Dermis microvascular lymphatic vessel endothelial cell (primary cell): ENCODE data around the gene DUSP16. TPM values are rescaled to one million over a fixed set of nuclear protein-coding genes. Genes with fewer than 3 reads are reported as not detected.
"Not testable (repeated sequence)": the region's sequence is repeated elsewhere in the genome, so short reads cannot be mapped to it uniquely, and the experiment has no call there.

Experiments used
- DNase-seq, 2 donors: peaks; one replicate each; pipeline versions ENCODE4 v3.0.0 to v3.0.0-alpha.2; 2010; ENCODE audit warnings: low read depth in 2 of 2
- total RNA-seq: library from RNA; depleted of rRNA; stranded (reverse); fragments of >200 nt; gene quantifications from 2 replicates; pipeline ENCODE4 v1.2.1, GENCODE V29; 2014

The DUSP16 gene
- total RNA-seq, 1 donor from 2014 or later: 6.2 TPM

- no peak for DNase-seq
Observed at GRCh38 chr12:12583510-12584178, 21.0 kb upstream of the DUSP16 start.

DNA sequence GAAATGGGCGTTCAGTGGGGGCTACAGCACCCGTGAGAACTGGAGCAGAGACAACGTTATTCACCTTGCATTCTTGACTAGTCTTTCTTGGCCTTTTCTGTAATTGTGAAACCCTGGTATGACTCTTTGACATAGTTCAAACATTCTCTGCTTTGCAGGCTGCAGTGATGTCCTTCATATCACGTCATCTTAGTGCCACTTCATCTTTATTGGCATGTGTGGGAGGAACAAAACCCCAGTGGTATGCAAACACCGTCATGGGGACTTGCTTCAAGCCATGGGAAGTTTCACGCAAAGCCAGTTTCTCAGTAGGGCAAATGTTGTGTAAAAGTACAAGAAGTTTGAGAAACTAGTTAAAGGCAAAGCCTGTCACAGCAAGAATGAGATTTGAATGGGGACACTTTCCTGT is 20.2 kb upstream of the DUSP16 start:
- no peak for DNase-seq

DNA sequence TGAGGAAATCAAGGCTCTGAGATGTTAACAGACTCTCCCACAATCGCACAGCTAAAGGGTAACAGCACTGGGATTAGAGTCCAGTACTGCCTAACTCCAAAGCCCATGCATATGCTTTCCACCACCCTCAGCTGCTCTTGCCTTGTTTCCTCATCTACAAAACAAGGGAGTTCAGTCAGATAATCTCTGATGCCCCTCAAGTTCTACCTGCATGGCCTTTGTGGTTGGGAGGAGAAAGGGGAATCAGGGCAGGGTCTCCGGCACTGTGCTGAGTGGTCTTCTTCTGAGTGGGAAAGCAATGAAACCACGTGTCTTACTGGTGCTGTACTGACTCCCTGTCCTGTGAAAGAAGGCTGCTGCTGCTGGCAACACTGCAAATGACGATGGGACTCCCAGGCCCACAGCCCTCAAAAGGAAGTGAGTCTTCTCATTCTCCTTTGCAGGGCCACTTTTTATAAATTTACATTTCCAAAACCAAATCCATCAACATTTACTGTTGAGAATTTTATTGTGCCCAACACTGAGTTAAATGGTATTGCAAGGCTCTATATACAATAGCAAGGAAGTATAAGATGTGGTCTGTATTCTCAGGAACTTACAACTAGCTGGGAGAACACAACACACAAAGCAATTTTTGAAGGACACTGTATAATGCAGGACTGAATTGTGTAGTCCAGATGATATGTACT is 19.7 kb upstream of the DUSP16 start:
- DNase-seq: no peak

DNA sequence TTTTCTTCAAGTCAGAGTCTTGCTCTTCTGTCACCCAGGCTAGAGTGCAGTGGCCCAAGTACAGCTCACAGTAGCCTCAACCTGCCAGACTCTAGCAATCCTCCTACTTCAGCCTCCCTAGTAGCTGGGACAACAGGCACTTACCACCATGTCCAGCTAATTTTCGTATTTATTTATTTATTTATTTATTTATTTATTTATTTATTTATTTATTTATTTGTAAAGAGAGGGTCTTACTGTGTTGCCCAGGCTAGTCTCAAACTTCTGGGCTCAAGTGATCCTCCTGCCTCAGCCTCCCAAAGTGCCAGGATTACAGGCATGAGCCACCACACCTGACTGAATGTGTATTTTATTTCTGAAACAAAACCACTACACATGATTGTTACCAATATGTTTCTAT is 18.1 kb upstream of the DUSP16 start:
- not testable (repeated sequence) for DNase-seq

GRCh38 chr12:12577786-12578185 is 15.1 kb upstream of the DUSP16 start:
- no peak for DNase-seq

DNA sequence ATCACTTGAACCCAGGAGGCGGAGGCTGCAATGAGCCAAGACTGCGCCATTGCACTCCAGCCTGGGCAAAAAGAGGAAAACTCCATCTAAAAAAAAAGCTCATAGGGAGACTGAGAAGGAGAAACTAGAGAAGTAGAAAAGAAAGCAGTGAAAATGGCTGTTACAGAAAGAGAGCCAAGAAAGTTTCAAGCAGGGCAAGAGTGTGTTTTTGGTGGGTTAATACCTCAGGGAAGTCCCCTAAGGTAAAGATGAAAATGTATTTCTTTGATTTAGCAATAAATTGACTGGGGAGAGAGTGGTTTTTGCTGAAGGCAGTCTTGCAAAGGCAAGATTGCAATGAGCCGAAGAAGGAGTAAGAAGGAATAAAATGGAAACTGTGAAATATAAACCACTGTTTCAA is 10.0 kb upstream of the DUSP16 start:
- DNase-seq: no peak

- DNase-seq: not testable (repeated sequence)
Observed at GRCh38 chr12:12565971-12566370, 3.3 kb upstream of the DUSP16 start.

GRCh38 chr12:12564911-12565310 is 2.2 kb upstream of the DUSP16 start:
- no peak for DNase-seq

DNA sequence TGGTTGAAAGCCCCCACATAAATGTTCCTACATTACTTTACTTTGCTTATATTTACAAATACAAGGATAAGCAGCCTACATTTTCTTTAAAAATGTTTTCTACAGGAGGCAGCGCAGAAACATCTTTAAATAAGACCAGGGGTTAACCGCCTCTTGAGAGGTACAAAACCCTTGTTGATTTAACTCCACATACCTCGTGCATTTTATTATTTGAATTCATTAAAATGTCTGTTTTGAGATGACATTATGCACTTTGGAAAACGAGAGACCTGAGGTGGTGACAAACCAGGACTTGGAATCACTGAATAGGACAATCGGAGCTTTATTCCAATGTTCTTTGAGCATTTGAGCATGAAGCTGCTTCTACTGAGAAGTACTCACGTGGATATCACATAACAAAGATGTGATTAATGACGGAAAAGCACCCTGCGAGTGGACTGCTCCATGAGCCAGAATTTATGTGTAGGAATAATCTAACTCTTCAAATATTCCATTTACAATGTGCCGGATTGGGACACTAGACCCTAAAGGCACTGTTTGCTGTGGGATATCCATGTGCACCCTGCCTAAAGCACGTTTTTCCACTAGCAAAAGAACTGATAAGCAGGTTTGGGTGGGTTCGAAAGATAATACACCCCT is 746 bp upstream of the DUSP16 start:
- DNase-seq: peak in 1 of 2 donors; percentile 26

DNA sequence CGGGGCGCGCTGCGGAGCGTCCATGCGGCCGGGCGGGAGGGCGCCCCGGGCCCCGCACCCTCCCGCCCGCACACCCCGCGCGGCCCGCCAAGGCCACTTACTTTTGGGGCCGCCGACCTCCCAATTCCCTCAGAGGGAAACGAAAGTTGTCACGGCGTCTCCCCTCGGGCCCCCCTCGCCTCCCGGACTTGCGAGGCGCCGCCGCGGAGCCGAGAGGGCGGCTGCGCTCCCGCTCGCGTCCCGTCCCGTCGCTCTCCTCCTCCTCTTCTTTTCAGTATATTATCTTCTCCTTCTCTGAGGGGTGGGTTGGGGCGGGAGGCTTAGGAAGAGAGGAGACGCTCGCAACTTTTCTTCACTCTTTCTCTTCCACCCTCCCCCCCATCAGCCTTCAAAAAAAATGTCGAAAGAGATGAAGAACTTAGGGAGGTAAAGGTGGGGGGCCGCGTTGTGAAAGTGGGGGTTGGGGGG is 613 bp downstream of the DUSP16 start:
- DNase-seq: peak in 1 of 2 donors; percentile 29

DNA sequence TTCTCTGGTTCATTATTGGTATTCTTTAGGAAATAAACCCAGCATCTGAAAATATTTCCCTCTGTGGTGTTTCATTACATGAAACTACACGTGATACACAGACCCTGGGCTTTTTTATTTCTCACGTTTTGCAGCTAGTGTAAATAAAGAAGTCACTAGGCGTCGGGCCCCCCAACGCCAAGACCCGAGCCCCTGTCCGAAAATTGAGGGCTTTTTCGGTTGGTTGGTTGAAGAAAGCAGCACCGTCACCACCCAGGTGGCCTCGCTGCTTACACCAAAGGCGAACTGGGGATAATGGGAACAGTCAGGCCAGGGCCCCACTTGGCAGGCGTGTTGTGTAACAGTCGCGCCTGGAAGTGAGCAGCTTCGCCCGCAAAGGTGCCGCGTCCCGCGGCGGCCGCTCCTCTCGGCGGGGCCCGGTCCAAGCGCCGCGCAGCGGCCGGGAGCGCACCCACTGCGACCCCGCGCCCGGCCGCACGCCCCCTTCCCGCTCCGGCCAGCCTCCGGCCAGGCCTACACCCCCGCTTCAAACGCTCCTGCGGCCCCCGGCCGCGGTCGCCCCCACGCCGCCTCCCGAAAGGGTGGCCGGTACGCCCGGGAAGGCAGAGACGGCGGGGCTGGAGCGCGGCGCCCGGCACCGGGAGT is 1.2 kb downstream of the DUSP16 start:
- DNase-seq: peak in 1 of 2 donors; percentile 56

DNA sequence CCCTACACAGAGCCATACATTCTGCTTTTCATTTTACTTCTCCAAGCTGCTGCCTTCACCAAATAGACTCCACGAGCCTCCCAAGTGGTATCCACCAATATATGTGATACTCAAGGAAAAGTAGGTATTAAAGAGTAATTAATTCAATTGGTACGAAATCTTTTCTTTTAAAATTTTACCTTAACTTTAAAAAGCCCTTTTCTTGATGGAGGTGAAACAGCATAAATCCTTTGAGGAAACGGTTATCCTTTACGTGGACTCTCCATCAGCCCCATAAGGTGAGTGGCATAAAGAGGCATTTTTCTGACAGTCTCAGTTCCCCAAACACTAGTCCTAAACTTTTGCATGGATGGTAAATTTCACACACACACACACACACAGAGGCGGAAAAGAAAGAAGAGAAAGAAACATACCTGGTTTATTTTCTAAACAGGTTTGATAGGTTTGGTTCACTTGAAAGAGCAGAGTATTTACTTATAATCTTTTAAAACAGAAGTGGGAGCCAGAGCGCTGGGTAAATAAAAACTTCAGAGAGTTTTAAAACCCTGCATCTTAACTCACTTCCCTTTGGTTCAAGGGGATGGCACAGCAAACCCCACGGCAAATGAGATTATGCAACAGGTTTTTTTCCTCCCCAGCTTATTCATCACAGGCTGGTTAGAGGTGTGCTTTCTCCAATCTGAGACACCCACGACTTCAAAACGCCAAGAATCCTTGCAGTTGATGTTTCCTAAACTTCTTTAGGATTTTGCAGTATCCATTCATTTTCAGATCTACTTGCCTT is 1.9 kb downstream of the DUSP16 start:
- DNase-seq: peak in 1 of 2 donors; percentile 90

- no peak for DNase-seq
Observed at GRCh38 chr12:12559719-12560296, 2.9 kb downstream of the DUSP16 start.

DNA sequence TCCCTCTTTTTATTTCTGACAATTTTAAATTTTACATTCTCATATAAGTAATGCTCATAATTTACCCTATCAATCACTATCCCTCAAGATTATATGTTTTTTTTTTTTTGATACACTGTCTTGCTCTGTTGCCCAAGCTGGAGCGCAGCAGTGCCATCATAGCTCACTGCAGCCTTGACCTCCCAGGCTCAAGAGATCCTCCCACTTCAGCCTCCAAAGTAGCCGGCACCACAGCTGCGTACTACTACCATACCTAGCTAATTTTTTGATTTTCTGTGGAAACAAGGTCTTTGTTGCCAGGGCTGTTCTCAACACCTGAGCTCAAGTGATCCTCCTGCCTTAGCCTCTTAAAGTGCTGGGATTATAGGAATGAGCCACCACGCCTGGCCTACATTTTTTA is 4.4 kb downstream of the DUSP16 start:
- no peak for DNase-seq

DNA sequence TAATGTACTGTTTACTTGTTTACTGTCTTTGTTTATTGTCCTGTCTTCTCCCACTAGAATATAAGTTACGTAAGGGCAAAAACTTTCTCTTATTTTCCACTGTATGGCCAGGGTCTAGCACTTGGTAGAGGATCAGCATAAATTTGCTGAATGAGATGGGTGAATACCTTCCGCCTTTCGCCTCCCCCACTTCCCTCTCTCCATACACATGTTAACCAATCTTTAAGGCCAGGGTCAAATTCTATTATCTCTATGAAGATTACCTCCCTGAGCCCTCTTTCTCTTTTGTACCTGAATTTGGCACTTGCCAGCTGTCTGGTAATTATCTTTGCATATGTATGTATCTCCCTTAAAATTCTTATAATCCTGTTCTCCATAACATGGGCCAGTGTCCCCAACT is 4.9 kb downstream of the DUSP16 start:
- DNase-seq: no peak

DNA sequence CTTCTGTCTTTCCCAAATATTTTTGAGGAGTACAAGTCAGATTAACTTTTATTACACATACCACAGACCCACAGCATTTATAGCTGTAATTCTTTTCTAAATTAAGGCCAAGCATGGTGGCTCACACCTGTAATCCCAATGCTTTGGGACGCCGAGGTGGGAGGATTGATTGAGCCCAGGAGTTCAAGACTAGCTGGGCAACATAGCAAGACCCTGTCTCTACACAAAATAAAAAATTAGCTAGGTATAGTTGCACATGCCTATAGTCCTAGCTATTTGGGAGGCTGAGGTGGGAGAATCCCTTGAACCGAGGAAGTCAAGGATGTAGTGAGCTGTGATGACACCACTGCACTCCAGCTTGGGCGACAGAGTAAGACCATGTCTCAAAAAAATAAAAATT is 7.0 kb downstream of the DUSP16 start:
- DNase-seq: no peak

GRCh38 chr12:12553208-12553785 is 9.4 kb downstream of the DUSP16 start:
- no peak for DNase-seq

GRCh38 chr12:12551115-12551514 is 11.5 kb downstream of the DUSP16 start:
- no peak for DNase-seq

DNA sequence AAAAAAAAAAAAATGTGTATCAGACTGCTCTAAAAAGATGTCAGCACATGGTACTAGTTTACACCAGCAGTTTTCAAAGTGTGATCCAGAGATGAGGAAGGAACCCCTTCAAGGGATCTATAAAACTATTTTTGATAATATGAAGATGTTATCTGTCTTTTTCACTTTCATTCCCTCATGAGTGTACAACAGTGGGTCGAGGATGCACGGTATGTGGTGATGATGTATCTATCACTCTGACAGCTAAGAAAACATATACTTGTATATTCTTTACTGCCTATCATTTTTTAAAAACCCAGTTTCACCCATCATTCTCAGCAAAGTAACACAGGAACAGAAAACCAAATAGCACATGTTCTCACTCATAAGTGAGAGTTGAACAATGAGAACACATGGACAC is 12.4 kb downstream of the DUSP16 start:
- DNase-seq: no peak

DNA sequence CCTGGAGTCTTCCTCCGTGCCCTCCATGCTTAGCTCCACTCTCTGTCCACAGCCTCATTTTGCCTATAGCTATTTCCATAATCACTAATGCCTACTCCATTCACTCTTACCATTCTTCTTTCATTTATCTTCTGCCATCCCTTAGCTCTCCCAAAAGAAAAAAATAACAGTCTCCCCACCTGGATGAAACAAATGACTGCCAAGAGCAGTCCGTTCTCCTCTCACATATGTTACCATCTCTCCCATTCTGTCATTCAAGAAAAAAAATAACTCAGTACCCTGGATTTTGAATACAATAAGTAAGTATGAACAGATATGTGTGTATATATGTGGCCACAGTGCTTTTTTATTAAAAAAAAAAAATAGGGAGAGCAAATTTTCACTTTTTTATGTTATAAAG is 13.2 kb downstream of the DUSP16 start:
- DNase-seq: no peak

- DNase-seq: no peak
Observed at GRCh38 chr12:12548713-12549112, 13.9 kb downstream of the DUSP16 start.
